RWPE2 (cell line): Measurements from ENCODE around the gene KCNN3.

Source experiments
- ATAC-seq: fragments of 200-7000 bp; cut with Tn5 transposase; 3 replicates; pipeline ENCODE4 v1.9.1; 2021; ENCODE audit warnings: low read depth
- DNase-seq: peaks from one replicate; pipeline ENCODE4 v3.0.0-alpha.2; 2020; ENCODE audit warnings: low spot score
- H3K27ac ChIP-seq: fragments of 450-650 bp; 2 replicates; pipeline ENCODE4 v1.5.1; 2017; ENCODE audit warnings: mild to moderate bottlenecking; ENCODE audit not compliant: poor library complexity, severe bottlenecking
- H3K27me3 ChIP-seq: fragments of 250-450 bp; sonication (Bioruptor Pico); 2 replicates; pipeline ENCODE4 v1.5.1; 2021; ENCODE audit warnings: mild to moderate bottlenecking, moderate library complexity; ENCODE audit not compliant: insufficient read depth, poor library complexity, severe bottlenecking
- H3K36me3 ChIP-seq: fragments of 250-450 bp; sonication (Bioruptor Pico); 2 replicates; pipeline ENCODE4 v1.5.1; 2020; ENCODE audit warnings: low read depth, mild to moderate bottlenecking, moderate library complexity
- H3K4me1 ChIP-seq: fragments of 250-450 bp; sonication (Bioruptor Pico); 2 replicates; pipeline ENCODE4 v1.5.1; 2021; ENCODE audit warnings: mild to moderate bottlenecking, moderate library complexity; ENCODE audit not compliant: insufficient read depth, poor library complexity, severe bottlenecking
- H3K4me3 ChIP-seq: fragments of 250-450 bp; sonication (Bioruptor Pico); 2 replicates; pipeline ENCODE4 v1.5.1; 2021; ENCODE audit warnings: mild to moderate bottlenecking, moderate library complexity; ENCODE audit not compliant: severe bottlenecking
- H3K9me3 ChIP-seq: fragments of 250-450 bp; sonication (Bioruptor Pico); 2 replicates; pipeline ENCODE4 v1.5.1; 2021; ENCODE audit warnings: mild to moderate bottlenecking, moderate library complexity; ENCODE audit not compliant: severe bottlenecking
- TF ChIP-seq, protein P1 (sequence below): fragments of 450-650 bp; IDR thresholded peaks from one replicate; pipeline ENCODE4 v1.5.1; 2017; ENCODE audit warnings: mild to moderate bottlenecking, moderate library complexity; ENCODE audit not compliant: poor library complexity, severe bottlenecking

The KCNN3 gene

DNA sequence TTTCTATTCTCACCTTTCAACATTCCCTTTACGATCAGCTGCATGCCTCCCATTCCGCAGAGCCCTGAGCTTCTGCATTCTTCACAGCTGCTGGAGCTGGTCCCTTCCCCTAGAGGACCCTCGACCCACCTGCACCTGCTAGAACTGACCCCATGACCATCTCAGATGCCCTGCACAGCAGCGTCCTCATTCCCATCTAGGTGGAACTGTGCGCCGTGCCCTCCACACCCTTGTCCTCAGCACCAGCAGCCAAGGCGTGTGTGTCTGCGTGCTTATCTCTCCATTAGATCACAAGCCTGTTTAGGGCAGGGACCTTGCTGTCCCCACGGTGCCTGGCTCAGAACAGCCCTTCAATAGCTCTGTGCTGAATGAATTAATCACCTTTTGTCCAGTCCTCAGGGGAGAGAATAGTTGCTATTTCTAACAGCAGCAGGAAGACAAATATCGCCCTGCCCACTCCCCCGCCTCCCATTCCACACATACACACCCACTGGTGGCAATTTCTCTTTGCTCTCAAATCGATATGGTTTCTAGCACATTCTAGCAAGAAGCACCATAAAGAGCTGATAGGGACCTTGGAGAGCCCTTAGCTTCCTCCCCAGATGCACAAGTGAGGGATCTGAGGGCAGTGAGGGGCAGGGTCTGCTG, 61.7 kb downstream of the KCNN3 start:
- Histone ChIP-seq H3K4me1 (peaks cover 3% of the 10 kb centered on the region), H3K9me3 (no peaks in the 10 kb centered on the region), H3K4me3 (no peak overlapping the region), H3K27me3 (peaks cover 15% of the 10 kb centered on the region), H3K36me3 (no peaks in the 10 kb centered on the region), H3K27ac (no peak overlapping the region)
- TF ChIP-seq, protein P1, sequence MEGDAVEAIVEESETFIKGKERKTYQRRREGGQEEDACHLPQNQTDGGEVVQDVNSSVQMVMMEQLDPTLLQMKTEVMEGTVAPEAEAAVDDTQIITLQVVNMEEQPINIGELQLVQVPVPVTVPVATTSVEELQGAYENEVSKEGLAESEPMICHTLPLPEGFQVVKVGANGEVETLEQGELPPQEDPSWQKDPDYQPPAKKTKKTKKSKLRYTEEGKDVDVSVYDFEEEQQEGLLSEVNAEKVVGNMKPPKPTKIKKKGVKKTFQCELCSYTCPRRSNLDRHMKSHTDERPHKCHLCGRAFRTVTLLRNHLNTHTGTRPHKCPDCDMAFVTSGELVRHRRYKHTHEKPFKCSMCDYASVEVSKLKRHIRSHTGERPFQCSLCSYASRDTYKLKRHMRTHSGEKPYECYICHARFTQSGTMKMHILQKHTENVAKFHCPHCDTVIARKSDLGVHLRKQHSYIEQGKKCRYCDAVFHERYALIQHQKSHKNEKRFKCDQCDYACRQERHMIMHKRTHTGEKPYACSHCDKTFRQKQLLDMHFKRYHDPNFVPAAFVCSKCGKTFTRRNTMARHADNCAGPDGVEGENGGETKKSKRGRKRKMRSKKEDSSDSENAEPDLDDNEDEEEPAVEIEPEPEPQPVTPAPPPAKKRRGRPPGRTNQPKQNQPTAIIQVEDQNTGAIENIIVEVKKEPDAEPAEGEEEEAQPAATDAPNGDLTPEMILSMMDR, result no peak
- DNase-seq (no peak), ATAC-seq (no peak)

DNA sequence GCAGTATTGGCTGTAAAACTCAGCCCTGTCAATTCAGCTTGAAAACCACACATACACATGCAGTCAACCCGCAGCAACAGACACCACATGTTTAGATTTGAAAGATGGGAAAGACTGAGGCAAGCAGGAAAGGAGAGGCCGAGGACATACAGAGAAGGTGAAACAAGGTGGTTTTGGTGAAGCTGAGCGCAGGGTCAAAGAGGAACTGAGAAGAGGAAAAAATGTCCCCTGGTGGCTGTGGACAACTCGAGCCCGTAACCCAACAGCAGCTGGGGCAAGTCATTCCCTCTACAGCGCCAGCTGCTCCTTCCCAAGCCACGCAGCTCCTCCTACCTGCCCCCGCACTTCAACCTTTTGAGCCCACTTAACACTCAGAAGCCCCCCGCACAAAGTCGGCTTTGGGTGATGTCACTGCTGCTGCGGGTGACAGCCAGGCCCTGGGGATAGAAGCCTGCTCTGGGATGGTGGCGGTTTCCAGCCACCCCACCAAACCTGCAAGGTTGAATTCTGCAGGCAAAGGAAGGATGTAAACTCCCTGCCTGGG, 63.0 kb downstream of the KCNN3 start:
- ATAC-seq (no peak), DNase-seq (no peak)
- H3K36me3 ChIP-seq, result no peaks in the 10 kb centered on the region
- H3K9me3 ChIP-seq, result no peaks in the 10 kb centered on the region
- H3K27ac ChIP-seq, result no peak overlapping the region
- TF ChIP-seq, protein P1, result no peak
- H3K27me3 ChIP-seq, result peaks cover 15% of the 10 kb centered on the region
- H3K4me1 ChIP-seq, result peaks cover 3% of the 10 kb centered on the region
- H3K4me3 ChIP-seq, result no peak overlapping the region

DNA sequence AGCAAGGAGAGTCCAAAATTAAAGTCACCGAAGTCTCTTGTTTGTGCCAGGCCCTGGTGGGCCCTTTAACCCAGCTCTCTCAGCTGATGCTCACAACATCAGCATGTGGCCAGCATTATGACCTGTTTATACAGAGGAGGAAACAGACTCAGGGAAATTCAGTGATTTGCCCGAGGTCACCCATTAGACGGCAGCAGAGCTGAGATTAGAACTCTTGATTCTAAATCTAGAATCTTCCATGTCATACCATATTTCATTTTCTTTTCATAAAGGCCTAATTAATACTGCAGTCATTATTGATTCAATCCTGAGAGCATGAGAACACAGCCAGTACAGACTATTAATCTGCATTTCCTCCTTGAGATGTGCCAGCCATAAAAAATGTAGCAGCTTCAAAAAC, 63.7 kb downstream of the KCNN3 start:
- Histone ChIP-seq H3K27me3 (peaks cover 15% of the 10 kb centered on the region), H3K4me3 (no peak overlapping the region), H3K4me1 (peaks cover 3% of the 10 kb centered on the region), H3K27ac (no peak overlapping the region), H3K9me3 (no peaks in the 10 kb centered on the region), H3K36me3 (no peaks in the 10 kb centered on the region)
- no peak for DNase-seq
- ATAC-seq, result no peak
- TF ChIP-seq, protein P1, result no peak

DNA sequence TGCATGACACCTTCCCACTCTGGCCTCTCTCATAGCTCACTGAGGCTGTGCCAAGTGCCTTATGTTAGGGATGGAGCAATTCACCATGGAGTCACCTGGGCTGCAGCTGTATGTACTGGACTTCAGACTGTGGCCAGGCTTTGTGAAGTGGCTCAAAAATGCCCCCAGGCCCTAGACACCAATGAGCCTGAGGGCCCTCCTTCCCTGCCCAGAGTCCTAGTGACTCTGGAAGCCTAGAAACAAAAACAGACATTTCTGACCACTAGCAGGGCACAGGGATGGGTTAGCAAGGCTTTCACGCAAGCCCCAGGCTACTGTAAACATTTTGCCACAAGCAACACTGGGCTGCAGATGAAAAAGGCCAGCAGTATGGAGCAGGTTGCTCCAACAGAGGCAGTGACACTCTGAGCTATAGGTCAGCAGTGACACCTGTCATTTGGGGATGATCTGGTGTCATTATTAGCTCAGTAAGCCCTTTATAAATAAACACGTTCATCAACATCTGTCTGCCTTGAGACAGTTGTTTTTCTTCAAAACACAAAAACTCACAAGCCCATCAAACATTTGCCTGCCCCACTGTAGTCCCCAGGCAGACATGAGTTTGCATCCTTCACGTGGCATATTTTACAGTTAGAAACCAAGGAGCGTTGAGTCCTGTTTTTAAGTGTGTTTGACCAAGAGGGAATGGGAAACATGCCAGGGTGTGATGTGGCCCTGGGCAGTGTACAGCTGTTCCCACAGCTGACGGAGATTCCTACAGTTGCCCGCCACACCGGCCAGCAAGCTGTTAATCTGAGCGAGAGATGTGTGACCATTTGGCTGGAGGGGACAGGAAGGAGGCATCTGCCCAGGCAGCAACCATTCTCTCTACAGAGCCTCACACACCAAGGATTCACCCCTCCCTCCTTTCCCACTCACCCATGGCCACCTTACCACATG, 66.8 kb downstream of the KCNN3 start:
- no peak for ATAC-seq
- DNase-seq, result no peak
- H3K27ac ChIP-seq, result no peak overlapping the region
- H3K27me3 ChIP-seq, result peaks cover 15% of the 10 kb centered on the region
- no peaks in the 10 kb centered on the region for H3K4me1 ChIP-seq
- H3K4me3 ChIP-seq, result no peak overlapping the region
- H3K36me3 ChIP-seq, result no peaks in the 10 kb centered on the region
- TF ChIP-seq, protein P1, result no peak
- no peaks in the 10 kb centered on the region for H3K9me3 ChIP-seq
